Subcutaneous adipose tissue (tissue), 4 donors: ENCODE data around the gene SNX6. TPM values are rescaled to one million over a fixed set of nuclear protein-coding genes. Genes with fewer than 3 reads are reported as not detected.

Experiments
- CTCF ChIP-seq: fragments of 450-650 bp; IDR thresholded peaks from one replicate; pipeline ENCODE4 v1.5.1; 2016; ENCODE audit warnings: low read depth, mild to moderate bottlenecking, control low read depth, antibody characterized with exemption, moderate library complexity
- total RNA-seq, 4 donors: library from RNA; depleted of rRNA; stranded (reverse); fragments of >200 nt; gene quantifications; one replicate each; pipeline ENCODE4 v1.1.0, GENCODE V29; 2016

Gene SNX6
- total RNA-seq, 4 donors from 2014 or later, result 68.6 to 211 (median 156) TPM

GRCh38 chr14:34610101-34610500 lies 19.8 kb downstream of the SNX6 start:
- no peak for TF ChIP-seq CTCF

GRCh38 chr14:34605461-34605860 lies 24.5 kb downstream of the SNX6 start:
- TF ChIP-seq CTCF, result no peak

GRCh38 chr14:34604995-34605394 lies 25.0 kb downstream of the SNX6 start:
- no peak for TF ChIP-seq CTCF

- no peak for TF ChIP-seq CTCF
Observed at GRCh38 chr14:34596891-34597290, 33.1 kb downstream of the SNX6 start.

GRCh38 chr14:34593740-34594375 lies 36.1 kb downstream of the SNX6 start:
- no peak for TF ChIP-seq CTCF

- no peak for TF ChIP-seq CTCF
Observed at GRCh38 chr14:34592623-34593022, 37.3 kb downstream of the SNX6 start.

- no peak for TF ChIP-seq CTCF
Observed at GRCh38 chr14:34583525-34583924, 46.4 kb downstream of the SNX6 start.
